Adrenal gland (tissue), 12 donors: ENCODE results near the gene FUNDC1. TPM values are rescaled to one million over a fixed set of nuclear protein-coding genes. Genes with fewer than 3 reads are reported as not detected.

ENCODE experiments used
- DNase-seq, 7 donors: peaks; one replicate each; pipeline ENCODE4 v3.0.0-alpha.2; 2019 to 2020
- H3K27ac ChIP-seq, 5 donors: fragments of 200-600 bp; sonication (generic) in 4 of 5; 1 replicate in 3 of 5; 2 replicates in 2 of 5; pipeline versions ENCODE4 v1.5.1 to v1.8.0; 2016 to 2020; ENCODE audit warnings: mild to moderate bottlenecking in 1 of 5
- H3K27me3 ChIP-seq: fragments of 200-600 bp; 2 replicates; pipeline ENCODE4 v1.8.0; 2021
- H3K36me3 ChIP-seq, 2 donors: fragments of 200-600 bp; replicated peaks in 1 of 2; 1 replicate in 1 of 2; 2 replicates in 1 of 2; pipeline versions ENCODE4 v1.5.1 to v1.8.0; 2018 to 2022
- H3K4me1 ChIP-seq, 2 donors: fragments of 200-600 bp; replicated peaks in 1 of 2; 1 replicate in 1 of 2; 2 replicates in 1 of 2; pipeline versions ENCODE4 v1.5.1 to v1.8.0; 2018 to 2021
- H3K4me3 ChIP-seq, 4 donors: fragments of 200-600 bp; sonication (generic) in 3 of 4; one replicate each; pipeline ENCODE4 v1.5.1; 2016 to 2018
- H3K9me3 ChIP-seq, 3 donors: fragments of 200-600 bp; sonication (generic) in 1 of 3; replicated peaks in 1 of 3; 1 replicate in 2 of 3; 2 replicates in 1 of 3; pipeline versions ENCODE4 v1.5.1 to v1.8.0; 2016 to 2021
- CTCF ChIP-seq, 6 experiments: fragments of 450-650 bp in 4 of 6; fragments of 200-600 bp in 2 of 6; sonication (generic) in 1 of 6; IDR thresholded peaks; 1 replicate in 5 of 6; 2 replicates in 1 of 6; pipeline versions ENCODE4 v1.5.1 to v1.8.0; 2016 to 2021; ENCODE audit warnings: antibody characterized with exemption in 6 of 6, mild to moderate bottlenecking in 2 of 6, moderate library complexity in 1 of 6
- POLR2A ChIP-seq, 2 donors: fragments of 450-650 bp; IDR thresholded peaks; one replicate each; pipeline ENCODE4 v1.6.1; 2017; ENCODE audit warnings: antibody characterized with exemption in 2 of 2, mild to moderate bottlenecking in 2 of 2, moderate library complexity in 1 of 2
- WGBS, 4 donors: extraction: QIAGEN DNeasy Blood & Tissue Kit in 2 of 4; methylation state at CpG; one replicate each; pipeline versions ENCODE4 v1.1.5 to v1.1.7; 2013 to 2017; 5-methylcytosine and 5-hydroxymethylcytosine counted together
- intact Hi-C, 2 donors: fragments of 100-400 bp; cut with DNase I; formaldehyde crosslinking; loops; one replicate each; pipeline versions ENCODE4 v1.14.1 to v1.15.0; 2022 to 2023
- polyA plus RNA-seq, 3 donors: library from polyadenylated mRNA; stranded (reverse); fragments of 200-250 nt in 2 of 3; fragments of 350-450 nt in 1 of 3; fragmentation: Illumina TruSeq in 1 of 3; extraction: RNeasy Lipid Tissue Mini Kit (QIAGEN cat#74804) in 1 of 3; gene quantifications; one replicate each; pipeline ENCODE4 v1.2.3, GENCODE V29; 2013 to 2014
- total RNA-seq, 9 donors: library from RNA; depleted of rRNA in 4 of 9; stranded (reverse); fragments of >200 nt in 4 of 9; fragments of 120-200 nt in 1 of 9; fragmentation: NEBNext Ultra II Directional in 1 of 9; extraction: Animal tissue kit (Norgen Biotek cat#: 25700) in 1 of 9; gene quantifications; one replicate each; pipeline versions ENCODE4 v1.1.0 to v1.2.4, GENCODE V29; 2013 to 2023
- donor health status: healthy with polysubstance abuse.
- donor health status: Bipolar disorder and iron deficiency.
- donor health status: DM: yes; HTN: yes; CAD: no.
- donor health status: DM: no; HTN: no; CAD: no.
- donor health status: DM: no; HTN: no; CAD: no.
- donor health status: DM: yes; HTN: yes; CAD: no.

FUNDC1 gene
- total and polyA plus RNA-seq, 12 donors = 5.0 to 39.2 (median 17.6) TPM

- intact Hi-C loops = no loop called here
- TF ChIP-seq CTCF (IDR thresholded peaks at IDR 0.05) (no peak), POLR2A (IDR thresholded peaks at IDR 0.05) (no peak)
- H3K4me3 ChIP-seq = no peak overlapping the region
- no peak for DNase-seq
- no peak overlapping the region for H3K27ac ChIP-seq
- no peaks in the 10 kb centered on the region for H3K36me3 ChIP-seq
- H3K9me3 ChIP-seq = no peaks in the 10 kb centered on the region
- no peaks in the 10 kb centered on the region for H3K4me1 ChIP-seq
- H3K27me3 ChIP-seq = no peaks in the 10 kb centered on the region
- WGBS, 4 donors = 51 to 69% (median 57%) methylated on average over 3 of the region's 3 CpGs
These were observed 28.4 kb downstream of the FUNDC1 start for GRCh38 chrX:44514272-44514671.

GRCh38 chrX:44507292-44507691 is 35.4 kb downstream of the FUNDC1 start:
- TF ChIP-seq POLR2A (IDR thresholded peaks at IDR 0.05) (no peak), CTCF (IDR thresholded peaks at IDR 0.05) (no peak)

GRCh38 chrX:44506678-44507077 is 36.0 kb downstream of the FUNDC1 start:
- intact Hi-C loops = no loop called here
- Histone ChIP-seq H3K36me3 (no peaks in the 10 kb centered on the region), H3K4me1 (no peaks in the 10 kb centered on the region), H3K27me3 (peaks cover 5% of the 10 kb centered on the region), H3K4me3 (no peak overlapping the region), H3K27ac (no peak overlapping the region), H3K9me3 (no peaks in the 10 kb centered on the region)
- no peak for DNase-seq
- TF ChIP-seq CTCF (IDR thresholded peaks at IDR 0.05) (no peak), POLR2A (IDR thresholded peaks at IDR 0.05) (no peak)
- 87 to 100% (median 94%) methylated on average over 2 of the region's 2 CpGs for WGBS, 4 donors

More at GRCh38 chrX:44507292-44507691, 35.4 kb downstream of the FUNDC1 start:
- intact Hi-C loops = no loop called here
- Histone ChIP-seq H3K36me3 (no peaks in the 10 kb centered on the region), H3K9me3 (no peaks in the 10 kb centered on the region), H3K27ac (no peak overlapping the region), H3K27me3 (peaks cover 5% of the 10 kb centered on the region), H3K4me1 (no peaks in the 10 kb centered on the region), H3K4me3 (no peak overlapping the region)
- no peak for DNase-seq
- 75 to 100% (median 86%) methylated on average over 1 to 2 of the region's 2 CpGs for WGBS, 4 donors

- no peaks in the 10 kb centered on the region for H3K4me1 ChIP-seq
- no peak overlapping the region for H3K27ac ChIP-seq
- intact Hi-C loops = no loop called here
- WGBS, 4 donors = 55 to 100% (median 61%) methylated on average over 1 to 4 of the region's 4 CpGs
- no peak overlapping the region for H3K4me3 ChIP-seq
- H3K27me3 ChIP-seq = peaks cover 5% of the 10 kb centered on the region
- TF ChIP-seq CTCF (IDR thresholded peaks at IDR 0.05) (no peak), POLR2A (IDR thresholded peaks at IDR 0.05) (no peak)
- no peaks in the 10 kb centered on the region for H3K9me3 ChIP-seq
- no peak for DNase-seq
- no peaks in the 10 kb centered on the region for H3K36me3 ChIP-seq
These were observed 39.1 kb downstream of the FUNDC1 start for GRCh38 chrX:44503560-44503959.
